CD4-positive, alpha-beta T cell (primary cell): Measurements from ENCODE around the gene USE1. TPM values are rescaled to one million over a fixed set of nuclear protein-coding genes. Genes with fewer than 3 reads are reported as not detected.

Experiments
- ATAC-seq: fragments of 200-7000 bp; cut with Tn5 transposase; one replicate; pipeline ENCODE4 v1.10.0; 2022; ENCODE audit warnings: mild to moderate bottlenecking; ENCODE audit not compliant: poor library complexity
- CTCF ChIA-PET: fragments of 350-600 bp; sonication (Branson Sonifier 250); formaldehyde crosslinking; loops from one replicate; lab custom pipeline; 2021; ENCODE audit warnings: antibody characterized with exemption, inconsistent platforms; lab: Charles Lee
- POLR2A ChIA-PET: fragments of 350-600 bp; sonication (Branson Sonifier 250); formaldehyde crosslinking; loops from one replicate; lab custom pipeline; 2021; ENCODE audit warnings: antibody characterized with exemption, inconsistent platforms; lab: Charles Lee
- DNase-seq, 14 experiments: peaks; one replicate each; pipeline ENCODE4 v3.0.0-alpha.2; 2013 to 2020; ENCODE audit warnings: mixed read lengths in 2 of 14
- H3K27ac ChIP-seq, 2 donors: one replicate each; pipeline versions ENCODE4 v1.5.1 to v1.7.0; 2013; ENCODE audit warnings: low read length in 2 of 2, low read depth in 1 of 2, mild to moderate bottlenecking in 1 of 2
- H3K27me3 ChIP-seq, 2 experiments: 1 replicate in 1 of 2; 2 replicates in 1 of 2; pipeline versions ENCODE4 v1.6.1 to v1.7.0; 2013; ENCODE audit warnings: low read length in 2 of 2, control low read depth in 1 of 2, mild to moderate bottlenecking in 1 of 2, moderate library complexity in 1 of 2; ENCODE audit not compliant: insufficient read depth in 2 of 2, control insufficient read depth in 1 of 2
- H3K36me3 ChIP-seq: one replicate; pipeline ENCODE4 v1.6.1; 2013; ENCODE audit warnings: low read length, control low read depth; ENCODE audit not compliant: insufficient read depth
- H3K4me1 ChIP-seq: one replicate; pipeline ENCODE4 v1.6.1; 2013; ENCODE audit warnings: low read length, control low read depth; ENCODE audit not compliant: insufficient read depth
- H3K4me3 ChIP-seq: one replicate; pipeline ENCODE4 v1.5.1; 2013; ENCODE audit warnings: mild to moderate bottlenecking, low read length, moderate library complexity
- H3K9me3 ChIP-seq, 2 experiments: 1 replicate in 1 of 2; 2 replicates in 1 of 2; pipeline versions ENCODE4 v1.6.1 to v1.7.0; 2013; ENCODE audit warnings: low read length in 2 of 2, mild to moderate bottlenecking in 2 of 2, control low read depth in 1 of 2, moderate library complexity in 1 of 2; ENCODE audit not compliant: control insufficient read depth in 1 of 2, insufficient read depth in 1 of 2
- H3K27ac Mint-ChIP-seq: one replicate; pipeline ENCODE4 v1.8.0; 2020; ENCODE audit warnings: mixed read lengths
- H3K27me3 Mint-ChIP-seq: one replicate; pipeline ENCODE4 v1.8.0; 2021; ENCODE audit warnings: mixed read lengths
- H3K36me3 Mint-ChIP-seq: one replicate; pipeline ENCODE4 v1.8.0; 2021; ENCODE audit warnings: low read depth, mixed read lengths
- H3K4me1 Mint-ChIP-seq: one replicate; pipeline ENCODE4 v1.8.0; 2021; ENCODE audit warnings: low read depth, mixed read lengths
- H3K4me3 Mint-ChIP-seq: one replicate; pipeline ENCODE4 v1.8.0; 2020; ENCODE audit warnings: mild to moderate bottlenecking, mixed read lengths
- H3K9me3 Mint-ChIP-seq: one replicate; pipeline ENCODE4 v1.8.0; 2020; ENCODE audit warnings: mixed read lengths
- CTCF ChIP-seq: fragments of 200-600 bp; IDR thresholded peaks from one replicate; pipeline ENCODE4 v1.8.0; 2022; ENCODE audit warnings: antibody characterized with exemption, mild to moderate bottlenecking
- intact Hi-C, 2 experiments: fragments of 100-400 bp; cut with DNase I in 1 of 2; cut with micrococcal nuclease in 1 of 2; formaldehyde crosslinking; loops; one replicate each; pipeline versions ENCODE4 v1.15.1 to v1.9.0; 2023 to 2025; cut with DNase I, micrococcal nuclease
- total RNA-seq, 174 experiments: library from RNA in 2 of 174; stranded (reverse) in 2 of 174; gene quantifications; one replicate each; pipeline ENCODE4 v1.2.3 and lab custom pipeline; 2021 to 2026

USE1 gene
- total RNA-seq, 2 experiments from 2014 or later = 23.1 to 24.3 TPM

- ChIA-PET POLR2A (no interaction called here), CTCF (no interaction called here)
- Mint-ChIP-seq H3K4me3 (no peak overlapping the region), H3K27me3 (no peaks in the 10 kb centered on the region), H3K9me3 (no peaks in the 10 kb centered on the region), H3K27ac (no peak overlapping the region), H3K36me3 (peaks cover 13% of the 10 kb centered on the region), H3K4me1 (peaks cover 20% of the 10 kb centered on the region)
- ATAC-seq (no peak), DNase-seq (no peak)
- H3K4me1 ChIP-seq = peaks cover 45% of the 10 kb centered on the region
- no peak overlapping the region for H3K27ac ChIP-seq
- no peak for TF ChIP-seq CTCF
- H3K9me3 ChIP-seq = no peaks in the 10 kb centered on the region
- H3K27me3 ChIP-seq = no peaks in the 10 kb centered on the region
- peaks cover 2% of the 10 kb centered on the region for H3K36me3 ChIP-seq
- H3K4me3 ChIP-seq = no peak overlapping the region
- intact Hi-C loops = loop anchor here in 1 of 2 experiments (5.0 to 10.0 kb wide), 2 partner anchors 121 to 203 kb away; no protein-coding TSS in a partner anchor
These were observed 48.8 kb downstream of the USE1 start for GRCh38 chr19:17263712-17264640.

GRCh38 chr19:17264641-17264979, 49.5 kb downstream of the USE1 start, which contains the start of gene USHBP1:
Gene USHBP1 (minus strand): TSS chr19:17264745. CDS start chr19:17264299, 446 bp downstream.
- Histone ChIP-seq H3K36me3 (peaks cover 3% of the 10 kb centered on the region), H3K27me3 (no peaks in the 10 kb centered on the region), H3K27ac (no peak within 1 kb of the TSS), H3K4me3 (no peak within 1 kb of the TSS), H3K4me1 (peaks cover 46% of the 10 kb centered on the region), H3K9me3 (no peaks in the 10 kb centered on the region)
- no peak within 1 kb of the TSS for H3K4me3 Mint-ChIP-seq
- DNase-seq (peak in 1 of 14 experiments; percentile 40), ATAC-seq (no peak)
- H3K4me1 Mint-ChIP-seq = peaks cover 20% of the 10 kb centered on the region
- no peak for TF ChIP-seq CTCF
- ChIA-PET CTCF (no interaction called here), POLR2A (interaction anchor here (1.0 to 1.5 kb wide), 2 partner anchors 139 to 155 kb away, joined by 3 to 5 read pairs; partner anchors contain the start of gene MVB12A)
- H3K9me3 Mint-ChIP-seq = no peaks in the 10 kb centered on the region
- H3K36me3 Mint-ChIP-seq = peaks cover 13% of the 10 kb centered on the region
- no peaks in the 10 kb centered on the region for H3K27me3 Mint-ChIP-seq
- intact Hi-C loops = loop anchor here in 1 of 2 experiments (5.0 to 10.0 kb wide), 2 partner anchors 120 to 203 kb away; no protein-coding TSS in a partner anchor
- H3K27ac Mint-ChIP-seq = no peak within 1 kb of the TSS

GRCh38 chr19:17266026-17266425, 50.9 kb downstream of the USE1 start:
- Histone ChIP-seq H3K27ac (no peak overlapping the region), H3K27me3 (no peaks in the 10 kb centered on the region), H3K4me3 (no peak overlapping the region), H3K36me3 (peaks cover 9% of the 10 kb centered on the region), H3K9me3 (no peaks in the 10 kb centered on the region), H3K4me1 (peaks cover 40% of the 10 kb centered on the region)
- Mint-ChIP-seq H3K36me3 (peaks cover 24% of the 10 kb centered on the region), H3K27me3 (no peaks in the 10 kb centered on the region), H3K4me3 (no peak overlapping the region), H3K4me1 (peaks cover 15% of the 10 kb centered on the region), H3K27ac (no peak overlapping the region), H3K9me3 (no peaks in the 10 kb centered on the region)
- POLR2A ChIA-PET = interaction anchor here (1.0 to 3.0 kb wide), 10 partner anchors 8 to 191 kb away, joined by 3 to 17 read pairs (median 6); partner anchors contain the start of genes ANKLE1, DDA1, HAUS8 and MVB12A
- ATAC-seq (no peak), DNase-seq (no peak)
- no peak for TF ChIP-seq CTCF
- CTCF ChIA-PET = interaction anchor here (1.1 to 1.9 kb wide), 4 partner anchors 16 to 125 kb away, joined by 3 to 8 read pairs (median 5); no protein-coding TSS in a partner anchor
- intact Hi-C loops = loop anchor here (5.0 to 10.0 kb wide), 3 partner anchors 39 to 201 kb away; partner anchors contain the start of gene OCEL1 (in 1 of the 2)
